H9 (cell line): ENCODE results near the gene MGRN1. TPM values are rescaled to one million over a fixed set of nuclear protein-coding genes. Genes with fewer than 3 reads are reported as not detected.

Source experiments
- DNase-seq: peaks from one replicate; pipeline ENCODE4 v3.0.0-alpha.2; 2017
- H2AFZ ChIP-seq: one replicate; pipeline ENCODE4 v1.6.1; 2013; ENCODE audit warnings: mild to moderate bottlenecking, low read length, control low read depth, moderate library complexity
- H2AK5ac ChIP-seq: 2 replicates; pipeline ENCODE4 v1.6.1; 2013; ENCODE audit warnings: low read length, control low read depth, mixed read lengths; ENCODE audit not compliant: insufficient read length
- H2BK120ac ChIP-seq: one replicate; pipeline ENCODE4 v1.6.1; 2013; ENCODE audit warnings: low read depth, mild to moderate bottlenecking, low read length, control low read depth, inconsistent platforms; ENCODE audit not compliant: poor library complexity, severe bottlenecking
- H2BK12ac ChIP-seq: 2 replicates; pipeline ENCODE4 v1.6.1; 2013; ENCODE audit warnings: low read length, control low read depth, mixed read lengths, low read depth; ENCODE audit not compliant: insufficient read length
- H2BK15ac ChIP-seq: 2 replicates; pipeline ENCODE4 v1.6.1; 2013; ENCODE audit warnings: low read depth, low read length, control low read depth
- H2BK20ac ChIP-seq: one replicate; pipeline ENCODE4 v1.6.1; 2013; ENCODE audit warnings: low read depth, mild to moderate bottlenecking, low read length, control low read depth, inconsistent platforms; ENCODE audit not compliant: poor library complexity, severe bottlenecking
- H2BK5ac ChIP-seq: 2 replicates; pipeline ENCODE4 v1.6.1; 2013; ENCODE audit warnings: low read length, control low read depth, mixed read lengths; ENCODE audit not compliant: insufficient read length
- H3K14ac ChIP-seq: 2 replicates; pipeline ENCODE4 v1.6.1; 2013; ENCODE audit warnings: low read length, control low read depth; ENCODE audit not compliant: insufficient read depth
- H3K18ac ChIP-seq: 2 replicates; pipeline ENCODE4 v1.6.1; 2013; ENCODE audit warnings: low read depth, mild to moderate bottlenecking, mixed read lengths, low read length, control low read depth; ENCODE audit not compliant: insufficient read length
- H3K23ac ChIP-seq: 2 replicates; pipeline ENCODE4 v1.6.1; 2013; ENCODE audit warnings: low read length, control low read depth, mixed read lengths, low read depth; ENCODE audit not compliant: insufficient read length
- H3K23me2 ChIP-seq: 2 replicates; pipeline ENCODE4 v1.6.1; 2013; ENCODE audit warnings: low read depth, mild to moderate bottlenecking, mixed read lengths, low read length, control low read depth; ENCODE audit not compliant: insufficient read length, poor library complexity, severe bottlenecking
- H3K27ac ChIP-seq: 2 replicates; pipeline ENCODE4 v1.5.1; 2013; ENCODE audit warnings: low read length, control low read depth, mixed read lengths, low read depth; ENCODE audit not compliant: insufficient read length
- H3K27me3 ChIP-seq: 2 replicates; pipeline ENCODE4 v1.6.1; 2013; ENCODE audit warnings: low read length, control low read depth, inconsistent platforms; ENCODE audit not compliant: insufficient read depth
- H3K4ac ChIP-seq: 2 replicates; pipeline ENCODE4 v1.6.1; 2013; ENCODE audit warnings: low read depth, mild to moderate bottlenecking, control low read depth, inconsistent platforms, low read length, moderate library complexity
- H3K4me1 ChIP-seq: 2 replicates; pipeline ENCODE4 v1.6.1; 2013; ENCODE audit warnings: low read length, control low read depth, inconsistent platforms; ENCODE audit not compliant: insufficient read depth
- H3K4me2 ChIP-seq: 2 replicates; pipeline ENCODE4 v1.6.1; 2013; ENCODE audit warnings: low read length, control low read depth, mixed read lengths; ENCODE audit not compliant: insufficient read length, insufficient read depth
- H3K56ac ChIP-seq: 2 replicates; pipeline ENCODE4 v1.6.1; 2013; ENCODE audit warnings: low read depth, mild to moderate bottlenecking, mixed read lengths, low read length, control low read depth; ENCODE audit not compliant: insufficient read length
- H3K79me1 ChIP-seq: 2 replicates; pipeline ENCODE4 v1.6.1; 2013; ENCODE audit warnings: low read depth, mild to moderate bottlenecking, moderate library complexity, low read length, control low read depth, inconsistent platforms; ENCODE audit not compliant: insufficient read depth, poor library complexity, severe bottlenecking
- H3K79me2 ChIP-seq: 2 replicates; pipeline ENCODE4 v1.6.1; 2013; ENCODE audit warnings: low read length, control low read depth, inconsistent platforms; ENCODE audit not compliant: insufficient read depth
- H3K9ac ChIP-seq: 2 replicates; pipeline ENCODE4 v1.6.1; 2013; ENCODE audit warnings: low read length, control low read depth, mixed read lengths; ENCODE audit not compliant: insufficient read length; ENCODE audit errors: extremely low read depth
- H3K9me3 ChIP-seq: one replicate; pipeline ENCODE4 v1.6.1; 2013; ENCODE audit warnings: low read depth, low read length, inconsistent platforms; ENCODE audit not compliant: control insufficient read depth
- H3T11ph ChIP-seq: one replicate; pipeline ENCODE4 v1.6.1; 2013; ENCODE audit warnings: mild to moderate bottlenecking, low read length, control low read depth, inconsistent platforms
- H4K20me1 ChIP-seq: one replicate; pipeline ENCODE4 v1.6.1; 2013; ENCODE audit not compliant: control insufficient read depth, insufficient read length, insufficient read depth
- H4K5ac ChIP-seq: 2 replicates; pipeline ENCODE4 v1.6.1; 2013; ENCODE audit warnings: low read depth, mild to moderate bottlenecking, mixed read lengths, low read length, control low read depth; ENCODE audit not compliant: insufficient read length
- H4K8ac ChIP-seq: replicated peaks from 2 replicates; pipeline ENCODE4 v1.6.1; 2013; ENCODE audit warnings: low read length, control low read depth, mixed read lengths, low read depth; ENCODE audit not compliant: insufficient read length
- H4K91ac ChIP-seq: 2 replicates; pipeline ENCODE4 v1.6.1; 2013; ENCODE audit warnings: low read depth, mild to moderate bottlenecking, moderate library complexity, mixed read lengths, low read length, control low read depth; ENCODE audit not compliant: insufficient read length
- H3K27ac Mint-ChIP-seq, 3 experiments: 2 replicates in 2 of 3; 3 replicates in 1 of 3; pipeline ENCODE4 v1.8.0; 2020 to 2021; ENCODE audit warnings: mixed read lengths in 3 of 3, mild to moderate bottlenecking in 1 of 3, moderate library complexity in 1 of 3
- H3K27me3 Mint-ChIP-seq: 2 replicates; pipeline ENCODE4 v1.8.0; 2021; ENCODE audit warnings: low read depth, mild to moderate bottlenecking, moderate library complexity, mixed read lengths
- H3K36me3 Mint-ChIP-seq, 3 experiments: 2 replicates in 2 of 3; 3 replicates in 1 of 3; pipeline ENCODE4 v1.8.0; 2020 to 2021; ENCODE audit warnings: low read depth in 3 of 3, mixed read lengths in 3 of 3; ENCODE audit not compliant: insufficient read depth in 1 of 3
- H3K4me1 Mint-ChIP-seq, 2 experiments: 2 replicates each; pipeline ENCODE4 v1.8.0; 2020; ENCODE audit warnings: mixed read lengths in 2 of 2
- H3K4me3 Mint-ChIP-seq, 2 experiments: 2 replicates in 1 of 2; 3 replicates in 1 of 2; pipeline ENCODE4 v1.8.0; 2020 to 2021; ENCODE audit warnings: mild to moderate bottlenecking in 2 of 2, mixed read lengths in 2 of 2, moderate library complexity in 1 of 2
- H3K9me3 Mint-ChIP-seq, 2 experiments: 2 replicates in 1 of 2; 3 replicates in 1 of 2; pipeline ENCODE4 v1.8.0; 2020; ENCODE audit warnings: mild to moderate bottlenecking in 2 of 2, mixed read lengths in 2 of 2, moderate library complexity in 1 of 2
- WGBS: extraction: QIAGEN DNeasy Blood & Tissue Kit; methylation state at CpG from one replicate; pipeline ENCODE4 v1.1.7; 2013; ENCODE audit warnings: missing lambda C conversion rate, low lambda C conversion rate, mixed read lengths; ENCODE audit not compliant: insufficient read length; ENCODE audit errors: extremely low coverage; 5-methylcytosine and 5-hydroxymethylcytosine counted together
- total RNA-seq: library from RNA; stranded (reverse); gene quantifications from 2 replicates; pipeline ENCODE4 v1.2.1, GENCODE V29; 2021
- TF ChIP-seq, protein P1 (sequence below): fragments of 200-600 bp; sonication (generic); conservative IDR thresholded peaks from 3 replicates; pipeline ENCODE4 v1.8.0; 2021; ENCODE audit warnings: antibody characterized with exemption, mild to moderate bottlenecking

The MGRN1 gene
- total RNA-seq, 1 experiment from 2014 or later = 91.6 TPM

DNA sequence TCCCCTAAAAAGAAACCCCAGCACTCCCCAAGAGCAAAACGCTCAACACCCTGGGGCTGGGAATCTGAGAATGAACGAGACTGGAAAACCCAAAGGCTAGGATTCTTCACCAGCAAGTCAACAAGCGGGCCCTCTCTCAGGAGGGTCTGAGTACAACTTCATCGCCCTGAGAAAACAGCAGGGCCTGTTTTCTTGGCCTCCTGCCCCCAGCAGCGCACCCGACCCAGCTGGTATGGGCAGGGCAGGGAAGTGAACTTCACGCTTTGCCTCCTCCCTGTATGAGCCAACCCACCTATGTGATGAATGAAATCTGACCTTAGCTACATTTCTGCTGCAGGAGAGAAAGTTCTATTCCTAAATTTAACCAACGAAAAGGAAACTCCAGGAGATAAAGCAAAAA is 79.9 kb downstream of the MGRN1 start:
- Histone ChIP-seq H3K27me3 (no peaks in the 10 kb centered on the region), H2BK120ac (no peak overlapping the region), H4K91ac (no peak overlapping the region), H3K56ac (no peak overlapping the region), H4K5ac (no peak overlapping the region), H3T11ph (no peak overlapping the region), H2BK12ac (no peak overlapping the region), H2BK20ac (no peak overlapping the region), H3K79me2 (no peaks in the 10 kb centered on the region), H2BK15ac (no peak overlapping the region), H3K4me1 (no peaks in the 10 kb centered on the region), H3K23me2 (no peaks in the 10 kb centered on the region), H3K9me3 (no peaks in the 10 kb centered on the region), H3K27ac (no peak overlapping the region), H3K9ac (no peak overlapping the region), H2AK5ac (no peak overlapping the region), H2BK5ac (no peak overlapping the region), H3K4me2 (no peak overlapping the region), H3K79me1 (no peaks in the 10 kb centered on the region), H4K20me1 (no peaks in the 10 kb centered on the region), H3K18ac (no peak overlapping the region), H4K8ac (no peak overlapping the region), H3K14ac (no peak overlapping the region), H3K4ac (no peak overlapping the region), H2AFZ (no peak overlapping the region), H3K23ac (no peak overlapping the region)
- Mint-ChIP-seq H3K36me3 (peaks cover 13 to 61% (median 46%) of the 10 kb centered on the region in 3 experiments; a peak in 6 of 7 replicates), H3K27ac (peak overlapping the region in 2 of 3 experiments; percentile 35 to 79; a peak in 2 of 7 replicates), H3K4me3 (no peak overlapping the region), H3K4me1 (no peaks in the 10 kb centered on the region), H3K27me3 (no peaks in the 10 kb centered on the region), H3K9me3 (no peaks in the 10 kb centered on the region)
- WGBS = no CpG with 5 or more reads among the region's 8 CpGs
- TF ChIP-seq, protein P1, sequence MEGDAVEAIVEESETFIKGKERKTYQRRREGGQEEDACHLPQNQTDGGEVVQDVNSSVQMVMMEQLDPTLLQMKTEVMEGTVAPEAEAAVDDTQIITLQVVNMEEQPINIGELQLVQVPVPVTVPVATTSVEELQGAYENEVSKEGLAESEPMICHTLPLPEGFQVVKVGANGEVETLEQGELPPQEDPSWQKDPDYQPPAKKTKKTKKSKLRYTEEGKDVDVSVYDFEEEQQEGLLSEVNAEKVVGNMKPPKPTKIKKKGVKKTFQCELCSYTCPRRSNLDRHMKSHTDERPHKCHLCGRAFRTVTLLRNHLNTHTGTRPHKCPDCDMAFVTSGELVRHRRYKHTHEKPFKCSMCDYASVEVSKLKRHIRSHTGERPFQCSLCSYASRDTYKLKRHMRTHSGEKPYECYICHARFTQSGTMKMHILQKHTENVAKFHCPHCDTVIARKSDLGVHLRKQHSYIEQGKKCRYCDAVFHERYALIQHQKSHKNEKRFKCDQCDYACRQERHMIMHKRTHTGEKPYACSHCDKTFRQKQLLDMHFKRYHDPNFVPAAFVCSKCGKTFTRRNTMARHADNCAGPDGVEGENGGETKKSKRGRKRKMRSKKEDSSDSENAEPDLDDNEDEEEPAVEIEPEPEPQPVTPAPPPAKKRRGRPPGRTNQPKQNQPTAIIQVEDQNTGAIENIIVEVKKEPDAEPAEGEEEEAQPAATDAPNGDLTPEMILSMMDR = no peak
- no peak for DNase-seq
